SK-N-SH (cell line): Measurements from ENCODE around the gene IL21R. TPM values are rescaled to one million over a fixed set of nuclear protein-coding genes. Genes with fewer than 3 reads are reported as not detected.

Experiments used
- CTCF ChIA-PET: fragments of 300-600, 350-600 bp; formaldehyde crosslinking; extraction: SDS; loops from one replicate; lab custom pipeline; 2021; lab: Yijun Ruan, JAX
- POLR2A ChIA-PET: fragments of 350-600 bp; sonication (Branson Sonifier 250); formaldehyde crosslinking; extraction: SDS; loops from one replicate; lab custom pipeline; 2020; ENCODE audit warnings: antibody characterized with exemption, inconsistent platforms; lab: Yijun Ruan, JAX
- DNase-seq: peaks from one replicate; pipeline ENCODE4 v3.0.0; 2012
- H2AFZ ChIP-seq: fragments of 200-600 bp; sonication (generic); 2 replicates; pipeline ENCODE4 v1.8.1; 2016; ENCODE audit warnings: antibody characterized with exemption, mild to moderate bottlenecking, low read depth
- H3F3A ChIP-seq: fragments of 200-600 bp; sonication (generic); replicated peaks from 2 replicates; pipeline ENCODE3; 2016; ENCODE audit warnings: antibody characterized with exemption, mild to moderate bottlenecking; ENCODE audit not compliant: insufficient read depth
- H3K27ac ChIP-seq, 2 experiments: fragments of 200-500 bp in 1 of 2; fragments of 200-600 bp in 1 of 2; sonication (Bioruptor generic) in 1 of 2; sonication (generic), shearing (Covaris generic) in 1 of 2; 2 replicates each; pipeline versions ENCODE4 v1.5.1 to v1.6.1; 2014 to 2016; ENCODE audit warnings: low read depth in 2 of 2, inconsistent platforms in 1 of 2, low read length in 1 of 2, mild to moderate bottlenecking in 1 of 2, mixed read lengths in 1 of 2
- H3K27me3 ChIP-seq: fragments of 200-600 bp; sonication (generic), shearing (Covaris generic); 2 replicates; pipeline ENCODE4 v1.6.1; 2016; ENCODE audit warnings: mixed run types; ENCODE audit not compliant: insufficient read depth
- H3K36me3 ChIP-seq, 2 experiments: fragments of 200-500 bp in 1 of 2; fragments of 200-600 bp in 1 of 2; sonication (Bioruptor generic) in 1 of 2; sonication (generic) in 1 of 2; replicated peaks in 1 of 2; 2 replicates each; pipeline versions ENCODE3 to v1.5.1; 2014 to 2016; ENCODE audit warnings: low read length in 1 of 2, mild to moderate bottlenecking in 1 of 2; ENCODE audit not compliant: insufficient read depth in 2 of 2, control insufficient read depth in 1 of 2
- H3K4me1 ChIP-seq, 2 experiments: fragments of 200-500 bp in 1 of 2; fragments of 200-600 bp in 1 of 2; sonication (Bioruptor generic) in 1 of 2; sonication (generic), shearing (Covaris generic) in 1 of 2; 2 replicates each; pipeline versions ENCODE4 v1.5.1 to v1.6.1; 2014 to 2016; ENCODE audit warnings: low read depth in 1 of 2, low read length in 1 of 2, mixed run types in 1 of 2; ENCODE audit not compliant: insufficient read depth in 2 of 2, control insufficient read depth in 1 of 2
- H3K4me2 ChIP-seq: fragments of 200-600 bp; sonication (generic), shearing (Covaris generic); 2 replicates; pipeline ENCODE4 v1.6.1; 2017; ENCODE audit warnings: mixed run types
- H3K4me3 ChIP-seq, 2 experiments: fragments of 200-500 bp in 1 of 2; fragments of 200-600 bp in 1 of 2; sonication (Bioruptor generic) in 1 of 2; sonication (generic), shearing (Covaris generic) in 1 of 2; 2 replicates each; pipeline versions ENCODE4 v1.5.1 to v1.8.1; 2014 to 2016; ENCODE audit warnings: low read depth in 2 of 2, inconsistent platforms in 1 of 2, low read length in 1 of 2, mild to moderate bottlenecking in 1 of 2, mixed read lengths in 1 of 2, moderate library complexity in 1 of 2
- H3K79me2 ChIP-seq: fragments of 200-600 bp; sonication (generic); 2 replicates; pipeline ENCODE4 v1.8.1; 2017; ENCODE audit warnings: mild to moderate bottlenecking; ENCODE audit not compliant: insufficient read depth
- H3K9ac ChIP-seq: fragments of 200-600 bp; sonication (generic); 2 replicates; pipeline ENCODE4 v1.6.1; 2017; ENCODE audit warnings: mixed run types
- H3K9me2 ChIP-seq: fragments of 200-600 bp; sonication (generic); 2 replicates; pipeline ENCODE4 v1.6.1; 2017; ENCODE audit warnings: mixed run types
- H3K9me3 ChIP-seq: fragments of 200-600 bp; sonication (generic); 2 replicates; pipeline ENCODE4 v1.6.1; 2017; ENCODE audit warnings: mixed run types, mild to moderate bottlenecking, moderate library complexity
- H4K20me1 ChIP-seq: fragments of 200-600 bp; sonication (generic); 2 replicates; pipeline ENCODE4 v1.6.1; 2017; ENCODE audit warnings: mild to moderate bottlenecking, mixed run types; ENCODE audit not compliant: insufficient read depth
- CHD2 ChIP-seq: fragments of 150-350 bp; IDR thresholded peaks from 2 replicates; pipeline ENCODE4 v1.6.1; 2018; ENCODE audit warnings: low read length; ENCODE audit not compliant: partially characterized antibody
- ELF1 ChIP-seq: IDR thresholded peaks from 2 replicates; pipeline ENCODE4 v1.4.0; 2012
- EP300 ChIP-seq, 2 experiments: IDR thresholded peaks; 2 replicates each; pipeline versions ENCODE4 v1.4.0 to v1.6.1; 2012; ENCODE audit warnings: borderline replicate concordance in 1 of 2, low read depth in 1 of 2, low read length in 1 of 2
- EZH2phosphoT487 ChIP-seq: fragments of 200-600 bp; sonication (generic); IDR thresholded peaks from 2 replicates; pipeline ENCODE4 v1.6.1; 2017; ENCODE audit warnings: low read depth, mixed run types, mild to moderate bottlenecking, antibody characterized with exemption, moderate library complexity, borderline replicate concordance
- FOSL2 ChIP-seq: IDR thresholded peaks from 2 replicates; pipeline ENCODE4 v1.4.0; 2012; ENCODE audit warnings: low read depth, mild to moderate bottlenecking, moderate library complexity, borderline replicate concordance
- FOXM1 ChIP-seq: IDR thresholded peaks from 2 replicates; pipeline ENCODE4 v1.4.0; 2012; ENCODE audit warnings: low read depth, mild to moderate bottlenecking
- GABPA ChIP-seq: IDR thresholded peaks from 2 replicates; pipeline ENCODE4 v1.4.0; 2012; ENCODE audit warnings: low read depth, mild to moderate bottlenecking
- JUND ChIP-seq: IDR thresholded peaks from 2 replicates; pipeline ENCODE4 v1.4.0; 2012
- NFIC ChIP-seq: IDR thresholded peaks from 2 replicates; pipeline ENCODE4 v1.4.0; 2012; ENCODE audit warnings: borderline replicate concordance
- POLR2AphosphoS5 ChIP-seq: IDR thresholded peaks from 2 replicates; pipeline ENCODE4 v1.6.1; 2012; ENCODE audit warnings: low read depth, low read length
- RCOR1 ChIP-seq: fragments of 150-350 bp; IDR thresholded peaks from 2 replicates; pipeline ENCODE4 v1.6.1; 2017; ENCODE audit warnings: antibody characterized with exemption, low read length
- SMC3 ChIP-seq: IDR thresholded peaks from 2 replicates; pipeline ENCODE4 v1.6.1; 2012; ENCODE audit warnings: low read depth, low read length, improper control_type of control experiment
- YY1 ChIP-seq: IDR thresholded peaks from 2 replicates; pipeline ENCODE4 v1.4.0; 2012; ENCODE audit warnings: low read depth, mild to moderate bottlenecking
- WGBS: methylation state at CpG from one replicate; pipeline ENCODE4 v1.1.6; 2017; ENCODE audit warnings: low lambda C conversion rate; 5-methylcytosine and 5-hydroxymethylcytosine counted together
- polyA plus RNA-seq, 3 experiments: library from polyadenylated mRNA; depleted of rRNA; stranded (reverse); fragments of >200 nt; gene quantifications; 2 replicates each; pipeline ENCODE4 v1.2.3, GENCODE V29; 2012
- TF ChIP-seq, protein P1 (sequence below): fragments of 150-350 bp; IDR thresholded peaks from 2 replicates; pipeline ENCODE4 v1.6.1; 2016; ENCODE audit warnings: mild to moderate bottlenecking, low read depth, low read length
- TF ChIP-seq, protein P2 (sequence below): fragments of 150-350 bp; IDR thresholded peaks from 2 replicates; pipeline ENCODE4 v1.6.1; 2017; ENCODE audit warnings: antibody characterized with exemption, low read length, low read depth, borderline replicate concordance
- TF ChIP-seq, protein P3 (sequence below): IDR thresholded peaks from 2 replicates; pipeline ENCODE4 v1.4.0; 2012; ENCODE audit warnings: low read depth, borderline replicate concordance
- TF ChIP-seq, protein P4 (sequence below): IDR thresholded peaks from 2 replicates; pipeline ENCODE4 v1.4.0; 2012; ENCODE audit warnings: low read depth, borderline replicate concordance
- TF ChIP-seq, protein P5 (sequence below): fragments of 200-600 bp; sonication (generic); IDR thresholded peaks from 2 replicates; pipeline ENCODE4 v1.6.1; 2017; ENCODE audit warnings: antibody characterized with exemption, mild to moderate bottlenecking, moderate library complexity

Gene IL21R
- polyA plus RNA-seq, 1 of the 3 experiments (the other 2 are of a cell fraction), result 0.13 TPM

DNA sequence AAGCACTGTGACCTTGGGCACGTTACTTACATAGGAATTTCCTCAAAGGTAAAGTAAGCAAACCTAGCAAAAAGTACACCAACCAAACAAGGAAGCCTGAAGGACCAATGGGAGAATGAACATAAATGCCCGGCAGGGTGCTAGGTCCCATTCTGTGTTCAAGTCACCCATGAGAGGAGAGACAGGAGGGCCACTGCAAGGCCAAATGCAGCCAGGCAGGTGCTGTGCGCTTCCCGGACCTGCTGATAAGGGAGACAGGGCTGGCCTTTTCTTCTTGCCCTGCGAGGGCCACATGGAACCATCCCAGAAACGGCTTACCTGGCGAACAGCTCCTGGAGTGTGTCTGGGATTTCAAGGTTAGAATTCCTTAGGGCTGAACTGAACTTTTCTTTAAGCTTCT lies 78.8 kb downstream of the IL21R start:
- Histone ChIP-seq H3F3A (peaks cover 23% of the 10 kb centered on the region), H3K9me2 (no peaks in the 10 kb centered on the region), H3K9ac (no peak overlapping the region), H3K36me3 (peaks cover 57 to 82% of the 10 kb centered on the region in 2 experiments), H3K4me1 (peaks cover 0 to 11% of the 10 kb centered on the region in 2 experiments; a peak in 2 of 4 replicates), H3K79me2 (no peaks in the 10 kb centered on the region), H3K27me3 (no peaks in the 10 kb centered on the region), H4K20me1 (no peaks in the 10 kb centered on the region), H3K4me3 (no peak overlapping the region), H3K9me3 (no peaks in the 10 kb centered on the region), H3K4me2 (no peak overlapping the region), H2AFZ (no peak overlapping the region), H3K27ac (no peak overlapping the region)
- WGBS, result 95% methylated on average over 7 of the region's 7 CpGs
- POLR2A ChIA-PET, result no interaction called here
- CTCF ChIA-PET, result interaction anchor here (0.6 kb wide), 1 partner anchor 888 kb away, joined by 3 read pairs; no protein-coding TSS in a partner anchor
- TF ChIP-seq EP300 (IDR thresholded peaks at IDR 0.05; ENCODE audit: borderline replicate concordance in 1 of 2, low read depth in 1 of 2, low read length in 1 of 2), result no peak
- TF ChIP-seq, protein P1, sequence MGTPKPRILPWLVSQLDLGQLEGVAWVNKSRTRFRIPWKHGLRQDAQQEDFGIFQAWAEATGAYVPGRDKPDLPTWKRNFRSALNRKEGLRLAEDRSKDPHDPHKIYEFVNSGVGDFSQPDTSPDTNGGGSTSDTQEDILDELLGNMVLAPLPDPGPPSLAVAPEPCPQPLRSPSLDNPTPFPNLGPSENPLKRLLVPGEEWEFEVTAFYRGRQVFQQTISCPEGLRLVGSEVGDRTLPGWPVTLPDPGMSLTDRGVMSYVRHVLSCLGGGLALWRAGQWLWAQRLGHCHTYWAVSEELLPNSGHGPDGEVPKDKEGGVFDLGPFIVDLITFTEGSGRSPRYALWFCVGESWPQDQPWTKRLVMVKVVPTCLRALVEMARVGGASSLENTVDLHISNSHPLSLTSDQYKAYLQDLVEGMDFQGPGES, result no peak
- TF ChIP-seq, protein P2, sequence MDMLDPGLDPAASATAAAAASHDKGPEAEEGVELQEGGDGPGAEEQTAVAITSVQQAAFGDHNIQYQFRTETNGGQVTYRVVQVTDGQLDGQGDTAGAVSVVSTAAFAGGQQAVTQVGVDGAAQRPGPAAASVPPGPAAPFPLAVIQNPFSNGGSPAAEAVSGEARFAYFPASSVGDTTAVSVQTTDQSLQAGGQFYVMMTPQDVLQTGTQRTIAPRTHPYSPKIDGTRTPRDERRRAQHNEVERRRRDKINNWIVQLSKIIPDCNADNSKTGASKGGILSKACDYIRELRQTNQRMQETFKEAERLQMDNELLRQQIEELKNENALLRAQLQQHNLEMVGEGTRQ, result no peak
- TF ChIP-seq FOSL2, result no peak
- no peak for TF ChIP-seq YY1
- no peak for TF ChIP-seq RCOR1
- no peak for TF ChIP-seq EZH2phosphoT487
- TF ChIP-seq, protein P3, sequence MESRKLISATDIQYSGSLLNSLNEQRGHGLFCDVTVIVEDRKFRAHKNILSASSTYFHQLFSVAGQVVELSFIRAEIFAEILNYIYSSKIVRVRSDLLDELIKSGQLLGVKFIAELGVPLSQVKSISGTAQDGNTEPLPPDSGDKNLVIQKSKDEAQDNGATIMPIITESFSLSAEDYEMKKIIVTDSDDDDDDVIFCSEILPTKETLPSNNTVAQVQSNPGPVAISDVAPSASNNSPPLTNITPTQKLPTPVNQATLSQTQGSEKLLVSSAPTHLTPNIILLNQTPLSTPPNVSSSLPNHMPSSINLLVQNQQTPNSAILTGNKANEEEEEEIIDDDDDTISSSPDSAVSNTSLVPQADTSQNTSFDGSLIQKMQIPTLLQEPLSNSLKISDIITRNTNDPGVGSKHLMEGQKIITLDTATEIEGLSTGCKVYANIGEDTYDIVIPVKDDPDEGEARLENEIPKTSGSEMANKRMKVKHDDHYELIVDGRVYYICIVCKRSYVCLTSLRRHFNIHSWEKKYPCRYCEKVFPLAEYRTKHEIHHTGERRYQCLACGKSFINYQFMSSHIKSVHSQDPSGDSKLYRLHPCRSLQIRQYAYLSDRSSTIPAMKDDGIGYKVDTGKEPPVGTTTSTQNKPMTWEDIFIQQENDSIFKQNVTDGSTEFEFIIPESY, result no peak
- no peak for TF ChIP-seq CHD2
- TF ChIP-seq ELF1, result no peak
- TF ChIP-seq, protein P4, sequence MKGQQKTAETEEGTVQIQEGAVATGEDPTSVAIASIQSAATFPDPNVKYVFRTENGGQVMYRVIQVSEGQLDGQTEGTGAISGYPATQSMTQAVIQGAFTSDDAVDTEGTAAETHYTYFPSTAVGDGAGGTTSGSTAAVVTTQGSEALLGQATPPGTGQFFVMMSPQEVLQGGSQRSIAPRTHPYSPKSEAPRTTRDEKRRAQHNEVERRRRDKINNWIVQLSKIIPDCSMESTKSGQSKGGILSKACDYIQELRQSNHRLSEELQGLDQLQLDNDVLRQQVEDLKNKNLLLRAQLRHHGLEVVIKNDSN, result no peak
- TF ChIP-seq NFIC, result no peak
- TF ChIP-seq GABPA, result no peak
- TF ChIP-seq JUND, result no peak
- TF ChIP-seq SMC3, result no peak
- TF ChIP-seq POLR2AphosphoS5, result no peak
- TF ChIP-seq, protein P5, sequence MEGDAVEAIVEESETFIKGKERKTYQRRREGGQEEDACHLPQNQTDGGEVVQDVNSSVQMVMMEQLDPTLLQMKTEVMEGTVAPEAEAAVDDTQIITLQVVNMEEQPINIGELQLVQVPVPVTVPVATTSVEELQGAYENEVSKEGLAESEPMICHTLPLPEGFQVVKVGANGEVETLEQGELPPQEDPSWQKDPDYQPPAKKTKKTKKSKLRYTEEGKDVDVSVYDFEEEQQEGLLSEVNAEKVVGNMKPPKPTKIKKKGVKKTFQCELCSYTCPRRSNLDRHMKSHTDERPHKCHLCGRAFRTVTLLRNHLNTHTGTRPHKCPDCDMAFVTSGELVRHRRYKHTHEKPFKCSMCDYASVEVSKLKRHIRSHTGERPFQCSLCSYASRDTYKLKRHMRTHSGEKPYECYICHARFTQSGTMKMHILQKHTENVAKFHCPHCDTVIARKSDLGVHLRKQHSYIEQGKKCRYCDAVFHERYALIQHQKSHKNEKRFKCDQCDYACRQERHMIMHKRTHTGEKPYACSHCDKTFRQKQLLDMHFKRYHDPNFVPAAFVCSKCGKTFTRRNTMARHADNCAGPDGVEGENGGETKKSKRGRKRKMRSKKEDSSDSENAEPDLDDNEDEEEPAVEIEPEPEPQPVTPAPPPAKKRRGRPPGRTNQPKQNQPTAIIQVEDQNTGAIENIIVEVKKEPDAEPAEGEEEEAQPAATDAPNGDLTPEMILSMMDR, result no peak
- TF ChIP-seq FOXM1, result no peak
- DNase-seq, result no peak
